Vagina (tissue), 2 donors: ENCODE results near the gene LPO.

Source experiments
- CTCF ChIP-seq, 3 experiments: fragments of 450-650 bp in 2 of 3; fragments of 200-600 bp in 1 of 3; sonication (generic) in 1 of 3; IDR thresholded peaks; one replicate each; pipeline ENCODE4 v1.5.1; 2017 to 2019; ENCODE audit warnings: antibody characterized with exemption in 3 of 3, mild to moderate bottlenecking in 2 of 3, moderate library complexity in 2 of 3
- POLR2AphosphoS5 ChIP-seq, 2 donors: sonication (generic); formaldehyde crosslinking; IDR thresholded peaks; one replicate each; pipeline ENCODE4 v1.9.0; 2017; ENCODE audit warnings: antibody characterized with exemption in 2 of 2, mild to moderate bottlenecking in 2 of 2, low read depth in 1 of 2; ENCODE audit not compliant: insufficient read depth in 1 of 2

DNA sequence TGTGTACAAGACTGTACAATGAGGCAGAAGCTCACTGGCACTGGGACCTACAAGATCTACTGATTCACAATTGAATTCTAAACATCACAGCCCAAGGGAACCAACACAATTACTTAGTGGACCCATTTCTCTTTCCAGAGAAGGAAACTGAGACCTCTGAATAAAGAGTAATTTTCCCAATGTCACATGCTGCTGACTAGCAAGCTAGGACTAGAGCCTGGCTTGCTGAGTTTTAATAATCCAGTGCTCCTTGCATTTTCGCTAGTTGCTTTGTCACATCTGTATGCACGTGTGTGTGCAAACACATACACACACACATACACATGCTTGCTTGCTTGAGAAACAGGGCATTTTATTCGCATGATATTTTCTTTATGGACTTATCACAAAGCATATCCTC is 3.9 kb upstream of the LPO start:
- no peak for TF ChIP-seq POLR2AphosphoS5 (IDR thresholded peaks at IDR 0.05; ENCODE audit: insufficient read depth in 1 of 2, low read depth in 1 of 2)
- TF ChIP-seq CTCF (IDR thresholded peaks at IDR 0.05) = no peak
